ENCODE results near the gene LSM8. TPM values are rescaled to one million over a fixed set of nuclear protein-coding genes. Genes with fewer than 3 reads are reported as not detected.

LSM8 gene
- total and polyA plus RNA-seq, 2 of the 8 experiments (the other 6 are each of a cell fraction or from before 2014, with no cell fraction given) = 36.9 to 51.0 TPM

DNA sequence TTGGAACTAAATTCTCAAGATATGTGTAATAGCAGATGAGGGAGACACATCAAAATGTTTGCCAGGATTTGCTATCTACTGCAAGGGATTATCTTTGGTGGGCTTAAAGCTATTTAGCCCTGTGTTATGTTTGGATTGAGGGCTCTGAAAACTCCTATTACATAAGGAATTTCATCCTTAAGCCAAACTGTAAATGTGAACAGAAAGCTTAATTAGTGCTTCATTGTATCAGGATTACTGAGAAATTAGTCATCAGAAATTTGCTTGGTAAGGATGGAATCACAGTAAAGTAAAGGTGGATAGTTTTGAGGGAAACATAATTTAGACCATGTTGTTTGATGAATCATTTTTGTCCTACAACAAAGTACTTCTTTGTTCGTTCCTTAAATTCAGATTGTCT lies 48.9 kb downstream of the LSM8 start:
- Histone ChIP-seq H2BK12ac (ENCODE audit: low read depth, low read length) (no peak overlapping the region), H3K9ac (replicated peaks in 1 of 4; ENCODE audit: extremely low read depth in 1 of 4, low read depth in 3 of 4, low read length in 3 of 4) (no peak overlapping the region), H3K79me2 (ENCODE audit: control insufficient read depth in 1 of 2, insufficient read depth in 2 of 2, low read length in 2 of 2) (no peaks in the 10 kb centered on the region), H2BK15ac (ENCODE audit: low read length) (no peak overlapping the region), H3K36me3 (ENCODE audit: control insufficient read depth in 2 of 4, insufficient read depth in 4 of 4, low read length in 3 of 4) (no peaks in the 10 kb centered on the region), H2BK5ac (ENCODE audit: low read depth, low read length) (no peak overlapping the region), H3K4me2 (ENCODE audit: insufficient read depth in 1 of 2, low read depth in 2 of 2, low read length in 2 of 2) (no peak overlapping the region), H3K23me2 (ENCODE audit: low read depth, low read length) (no peaks in the 10 kb centered on the region), H2BK20ac (ENCODE audit: low read length) (no peak overlapping the region), H4K20me1 (replicated peaks in 1 of 2; ENCODE audit: control insufficient read depth in 1 of 2, insufficient read depth in 2 of 2, low read length in 2 of 2) (no peaks in the 10 kb centered on the region), H3K4me1 (replicated peaks in 1 of 4; ENCODE audit: control insufficient read depth in 3 of 4, insufficient read depth in 4 of 4, low read length in 3 of 4) (no peaks in the 10 kb centered on the region), H4K91ac (replicated peaks; ENCODE audit: insufficient read length, low read length) (no peak overlapping the region), H2BK120ac (replicated peaks; ENCODE audit: low read depth, low read length) (no peak overlapping the region), H3K9me3 (ENCODE audit: insufficient read depth in 2 of 2, low read depth in 1 of 2, low read length in 1 of 2) (no peaks in the 10 kb centered on the region), H3K4me3 (ENCODE audit: extremely low read depth in 1 of 4, insufficient read depth in 2 of 4, low read depth in 3 of 4, low read length in 4 of 4) (no peak overlapping the region), H3K56ac (replicated peaks; ENCODE audit: insufficient read length, low read depth, low read length) (no peak overlapping the region), H4K8ac (ENCODE audit: extremely low read depth, insufficient read depth, low read length) (no peak overlapping the region), H3K23ac (ENCODE audit: insufficient read length) (no peak overlapping the region), H3K27ac (ENCODE audit: low read depth, low read length) (no peak overlapping the region), H3K4ac (replicated peaks; ENCODE audit: insufficient read length, low read depth, low read length) (no peak overlapping the region), H3K79me1 (ENCODE audit: low read depth, low read length) (no peaks in the 10 kb centered on the region), H3K27me3 (replicated peaks in 1 of 4; ENCODE audit: control insufficient read depth in 3 of 4, extremely low read depth in 1 of 4, insufficient read depth in 3 of 4, low read length in 3 of 4) (no peaks in the 10 kb centered on the region), H2AK5ac (ENCODE audit: low read depth, low read length) (no peak overlapping the region), H4K5ac (ENCODE audit: insufficient read length, low read depth, low read length) (no peak overlapping the region), H3K18ac (ENCODE audit: extremely low read depth, low read length) (no peak overlapping the region), H3K14ac (ENCODE audit: insufficient read length) (no peak overlapping the region), H2AFZ (ENCODE audit: low read length) (no peak overlapping the region; the same call in 1 of the 2 replicates)
- WGBS, 2 experiments (ENCODE audit: extremely low coverage in 1 of 2, insufficient coverage in 1 of 2, insufficient read length in 1 of 2, insufficient replicate concordance in 2 of 2, low coverage in 1 of 2, low lambda C conversion rate in 2 of 2, missing lambda C conversion rate in 1 of 2) = 91% methylated on average over 1 of the region's 1 CpG; no CpG with 5 or more reads in 1 of the 2 experiments
- POLR2A ChIA-PET (ENCODE audit: partially characterized antibody) = no interaction called here
- TF ChIP-seq CEBPB (IDR thresholded peaks at IDR 0.05; ENCODE audit: low read depth, low read length) (no peak), YY1 (IDR thresholded peaks at IDR 0.05; ENCODE audit: low read depth, low read length) (no peak)
- DNase-seq (ENCODE audit: low read depth in 1 of 2, low spot score in 2 of 2) (no peak), FAIRE-seq (no peak)
- CTCF ChIA-PET (ENCODE audit: partially characterized antibody) = no interaction called here

All from H1 (cell line).